IMR-90 (cell line): ENCODE data around the gene NXPH1. TPM values are rescaled to one million over a fixed set of nuclear protein-coding genes. Genes with fewer than 3 reads are reported as not detected.

Experiments
- ATAC-seq: fragments of 200-7000 bp; cut with Tn5 transposase; 2 replicates; pipeline ENCODE4 v1.9.1; 2020; ENCODE audit warnings: low read depth, mild to moderate bottlenecking, moderate library complexity
- BruUV-seq: library from RNA; stranded (reverse); fragments of 400-500 nt; replicated peaks from 2 replicates; lab custom pipeline; 2021; lab: Mats Ljungman, UMichigan
- CTCF ChIA-PET: fragments of 300-600 bp; formaldehyde crosslinking; extraction: SDS; loops from one replicate; lab custom pipeline; 2021; ENCODE audit warnings: antibody characterized with exemption; lab: Yijun Ruan, JAX
- POLR2A ChIA-PET: fragments of 300-600 bp; sonication (Branson Sonifier 250); formaldehyde crosslinking; loops from one replicate; lab custom pipeline; 2022; ENCODE audit warnings: antibody characterized with exemption; ENCODE audit not compliant: unreplicated experiment; lab: Charles Lee
- DNase-seq: peaks from one replicate; pipeline ENCODE4 v3.0.0; 2013
- H2AFZ ChIP-seq: replicated peaks from 2 replicates; pipeline ENCODE3; 2013; ENCODE audit warnings: low read length, mild to moderate bottlenecking; ENCODE audit not compliant: poor library complexity
- H2AK5ac ChIP-seq: 2 replicates; pipeline ENCODE4 v1.6.1; 2013; ENCODE audit warnings: low read depth, low read length, inconsistent platforms
- H2AK9ac ChIP-seq: replicated peaks from 2 replicates; pipeline ENCODE3; 2013; ENCODE audit warnings: mild to moderate bottlenecking, low read depth, low read length, moderate library complexity; ENCODE audit not compliant: poor library complexity
- H2BK120ac ChIP-seq: 2 replicates; pipeline ENCODE4 v1.6.1; 2013; ENCODE audit warnings: low read depth, low read length, inconsistent platforms
- H2BK15ac ChIP-seq: 3 replicates; pipeline ENCODE4 v1.6.1; 2013; ENCODE audit warnings: low read depth, low read length, inconsistent platforms
- H2BK20ac ChIP-seq: 2 replicates; pipeline ENCODE4 v1.6.1; 2013; ENCODE audit warnings: low read depth, mild to moderate bottlenecking, inconsistent platforms, low read length, moderate library complexity
- H2BK5ac ChIP-seq: 2 replicates; pipeline ENCODE4 v1.6.1; 2013; ENCODE audit warnings: mild to moderate bottlenecking, low read depth, low read length, inconsistent platforms; ENCODE audit not compliant: poor library complexity, severe bottlenecking
- H3K14ac ChIP-seq: replicated peaks from 2 replicates; pipeline ENCODE4 v1.6.1; 2013; ENCODE audit warnings: low read depth, low read length, inconsistent platforms
- H3K18ac ChIP-seq: 2 replicates; pipeline ENCODE4 v1.6.1; 2013; ENCODE audit warnings: low read depth, low read length, control low read depth
- H3K23ac ChIP-seq: 2 replicates; pipeline ENCODE4 v1.6.1; 2013; ENCODE audit warnings: low read depth, low read length, inconsistent platforms
- H3K27ac ChIP-seq: 2 replicates; pipeline ENCODE4 v1.5.1; 2013; ENCODE audit warnings: mild to moderate bottlenecking, control low read depth, low read length; ENCODE audit not compliant: insufficient read depth
- H3K27me3 ChIP-seq: 2 replicates; pipeline ENCODE4 v1.6.1; 2013; ENCODE audit warnings: low read length; ENCODE audit not compliant: control insufficient read depth, insufficient read depth
- H3K36me3 ChIP-seq: 2 replicates; pipeline ENCODE4 v1.6.1; 2013; ENCODE audit warnings: low read length, mixed read lengths; ENCODE audit not compliant: control insufficient read depth, insufficient read depth
- H3K4ac ChIP-seq: 2 replicates; pipeline ENCODE4 v1.6.1; 2013; ENCODE audit warnings: low read depth, low read length, inconsistent platforms
- H3K4me1 ChIP-seq: 2 replicates; pipeline ENCODE4 v1.6.1; 2013; ENCODE audit warnings: low read length, mixed read lengths; ENCODE audit not compliant: control insufficient read depth, insufficient read depth
- H3K4me2 ChIP-seq: 2 replicates; pipeline ENCODE4 v1.6.1; 2013; ENCODE audit warnings: low read depth, mild to moderate bottlenecking, control low read depth, low read length, moderate library complexity
- H3K4me3 ChIP-seq: 2 replicates; pipeline ENCODE4 v1.5.1; 2013; ENCODE audit warnings: low read depth, mild to moderate bottlenecking, control low read depth, low read length, moderate library complexity; ENCODE audit not compliant: insufficient read depth
- H3K56ac ChIP-seq: 2 replicates; pipeline ENCODE4 v1.6.1; 2013; ENCODE audit warnings: low read length, inconsistent platforms; ENCODE audit not compliant: insufficient read depth; ENCODE audit errors: extremely low read depth
- H3K79me1 ChIP-seq, 2 experiments: 2 replicates each; pipeline ENCODE4 v1.6.1; 2013; ENCODE audit warnings: low read length in 2 of 2, inconsistent platforms in 1 of 2, low read depth in 1 of 2
- H3K9ac ChIP-seq: 2 replicates; pipeline ENCODE4 v1.6.1; 2013; ENCODE audit warnings: low read depth, low read length, control low read depth
- H3K9me1 ChIP-seq: 2 replicates; pipeline ENCODE4 v1.6.1; 2013; ENCODE audit warnings: low read length, inconsistent platforms; ENCODE audit not compliant: insufficient read depth
- H3K9me3 ChIP-seq: 2 replicates; pipeline ENCODE4 v1.6.1; 2013; ENCODE audit warnings: low read length; ENCODE audit not compliant: control insufficient read depth, insufficient read depth
- H4K20me1 ChIP-seq: 2 replicates; pipeline ENCODE4 v1.6.1; 2013; ENCODE audit warnings: low read length, inconsistent platforms; ENCODE audit not compliant: insufficient read depth
- H4K5ac ChIP-seq: 2 replicates; pipeline ENCODE4 v1.6.1; 2013; ENCODE audit warnings: mild to moderate bottlenecking, low read depth, low read length, control low read depth
- H4K8ac ChIP-seq, 2 experiments: 2 replicates each; pipeline ENCODE4 v1.6.1; 2013; ENCODE audit warnings: low read depth in 2 of 2, low read length in 2 of 2, control low read depth in 1 of 2, inconsistent platforms in 1 of 2
- H4K91ac ChIP-seq: 2 replicates; pipeline ENCODE4 v1.6.1; 2013; ENCODE audit warnings: low read depth, low read length, inconsistent platforms; ENCODE audit not compliant: insufficient read depth
- BHLHE40 ChIP-seq: fragments of 150-350 bp; IDR thresholded peaks from 2 replicates; pipeline ENCODE4 v1.6.1; 2016; ENCODE audit warnings: mild to moderate bottlenecking, low read depth, low read length
- MAZ ChIP-seq: IDR thresholded peaks from 2 replicates; pipeline ENCODE4 v1.6.1; 2012; ENCODE audit warnings: low read depth, mild to moderate bottlenecking, low read length, improper control_type of control experiment, moderate library complexity, borderline replicate concordance
- RFX5 ChIP-seq: IDR thresholded peaks from 2 replicates; pipeline ENCODE4 v1.8.0; 2012; ENCODE audit warnings: low read depth, mild to moderate bottlenecking, low read length, moderate library complexity
- SMC3 ChIP-seq: fragments of 150-350 bp; IDR thresholded peaks from 2 replicates; pipeline ENCODE4 v1.6.1; 2016; ENCODE audit warnings: low read depth, mild to moderate bottlenecking, antibody characterized with exemption, low read length, moderate library complexity
- WGBS, 2 experiments: methylation state at CpG; one replicate each; pipeline versions ENCODE4 v1.1.5 to v1.1.7; 2013; ENCODE audit warnings: missing lambda C conversion rate in 2 of 2; ENCODE audit not compliant: insufficient read length in 1 of 2; ENCODE audit errors: extremely low coverage in 2 of 2; 5-methylcytosine and 5-hydroxymethylcytosine counted together
- dilution Hi-C: fragments of 300-500 bp; cut with HindIII; formaldehyde crosslinking; loops from one replicate; pipeline ENCODE4 v1.14.3; 2018; ENCODE audit warnings: low sequenced_read_pairs; ENCODE audit not compliant: unreplicated experiment
- in situ Hi-C: fragments of 300-500 bp; cut with MboI; formaldehyde crosslinking; loops from 3 replicates; pipeline ENCODE4 v1.14.3; 2019; ENCODE audit warnings: low sequenced_read_pairs, inconsistent platforms, mixed read lengths
- intact Hi-C: fragments of 100-400 bp; cut with micrococcal nuclease; formaldehyde crosslinking; loops from 2 replicates; pipeline ENCODE4 v1.10.0; 2022
- polyA plus RNA-seq, 3 experiments: library from polyadenylated mRNA; depleted of rRNA; stranded (reverse); fragments of >200 nt; gene quantifications; 2 replicates each; pipeline ENCODE4 v1.2.3, GENCODE V29; 2012; ENCODE audit warnings: low replicate concordance in 1 of 3
- total RNA-seq: library from RNA; depleted of rRNA; stranded (reverse); fragments of >200 nt; gene quantifications from 2 replicates; pipeline ENCODE4 v1.2.3, GENCODE V29; 2012

The NXPH1 gene
- total and polyA plus RNA-seq, 2 of the 4 experiments (the other 2 are of a cell fraction) = not detected

DNA sequence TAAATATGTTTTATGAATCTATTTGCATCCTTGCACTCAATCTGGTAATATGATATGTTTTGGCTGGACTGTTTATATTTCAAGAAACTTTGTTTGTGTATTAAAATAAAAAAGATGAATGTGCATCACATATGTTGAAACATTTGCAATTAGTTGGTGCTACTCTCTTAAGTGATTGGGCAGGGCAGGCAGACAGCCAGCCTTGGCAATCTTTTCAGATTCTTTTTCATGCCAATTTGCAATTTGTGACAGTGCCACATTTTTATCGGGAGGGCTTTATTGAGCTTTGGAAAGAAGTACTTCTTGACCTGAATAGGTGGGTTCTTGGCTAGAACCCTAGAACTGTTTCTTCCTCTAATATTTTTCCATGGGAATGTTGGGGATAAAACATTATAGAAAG lies 152.2 kb downstream of the NXPH1 start:
- H3K79me1 ChIP-seq = no peaks in the 10 kb centered on the region
- H3K9ac ChIP-seq = no peak overlapping the region
- no peak overlapping the region for H4K91ac ChIP-seq
- no peak overlapping the region for H2BK15ac ChIP-seq
- H3K36me3 ChIP-seq = no peaks in the 10 kb centered on the region
- H4K20me1 ChIP-seq = no peaks in the 10 kb centered on the region
- no peak overlapping the region for H3K23ac ChIP-seq
- H3K4me2 ChIP-seq = no peak overlapping the region
- no peaks in the 10 kb centered on the region for H3K4me1 ChIP-seq
- no peak overlapping the region for H3K27ac ChIP-seq
- H3K9me1 ChIP-seq = no peaks in the 10 kb centered on the region
- no peak overlapping the region for H2BK20ac ChIP-seq
- H3K4me3 ChIP-seq = no peak overlapping the region
- intact Hi-C loops (no loop called here), in situ Hi-C loops (no loop called here), dilution Hi-C loops (no loop called here)
- no peak overlapping the region for H2BK120ac ChIP-seq
- no peak overlapping the region for H2AFZ ChIP-seq
- WGBS, 2 experiments = no CpG with 5 or more reads among the region's 1 CpG
- CTCF ChIA-PET = no interaction called here
- no peak for TF ChIP-seq RFX5
- TF ChIP-seq MAZ = no peak
- no peak for TF ChIP-seq SMC3
- TF ChIP-seq BHLHE40 = no peak
- no peak overlapping the region for H2BK5ac ChIP-seq
- H2AK9ac ChIP-seq = no peak overlapping the region
- H3K18ac ChIP-seq = no peak overlapping the region
- no peak overlapping the region for H2AK5ac ChIP-seq
- H3K56ac ChIP-seq = no peak overlapping the region
- peaks cover 22% of the 10 kb centered on the region for H3K9me3 ChIP-seq
- no peak overlapping the region for H3K4ac ChIP-seq
- H4K5ac ChIP-seq = no peak overlapping the region
- H3K14ac ChIP-seq = no peak overlapping the region
- no peak for DNase-seq
- no peaks in the 10 kb centered on the region for H3K27me3 ChIP-seq
- no TSS peak for BruUV-seq
- no peak for ATAC-seq
- POLR2A ChIA-PET = no interaction called here
- H4K8ac ChIP-seq = no peak overlapping the region
